Glomerular visceral epithelial cell (primary cell): ENCODE data around the gene NRIP3.
"Not testable (repeated sequence)": the region's sequence is repeated elsewhere in the genome, so short reads cannot be mapped to it uniquely, and the experiment has no call there.

ENCODE experiments used
- DNase-seq: peaks from one replicate; pipeline ENCODE4 v3.0.0-alpha.2; 2016; ENCODE audit errors: extremely low spot score

The NRIP3 gene

DNA sequence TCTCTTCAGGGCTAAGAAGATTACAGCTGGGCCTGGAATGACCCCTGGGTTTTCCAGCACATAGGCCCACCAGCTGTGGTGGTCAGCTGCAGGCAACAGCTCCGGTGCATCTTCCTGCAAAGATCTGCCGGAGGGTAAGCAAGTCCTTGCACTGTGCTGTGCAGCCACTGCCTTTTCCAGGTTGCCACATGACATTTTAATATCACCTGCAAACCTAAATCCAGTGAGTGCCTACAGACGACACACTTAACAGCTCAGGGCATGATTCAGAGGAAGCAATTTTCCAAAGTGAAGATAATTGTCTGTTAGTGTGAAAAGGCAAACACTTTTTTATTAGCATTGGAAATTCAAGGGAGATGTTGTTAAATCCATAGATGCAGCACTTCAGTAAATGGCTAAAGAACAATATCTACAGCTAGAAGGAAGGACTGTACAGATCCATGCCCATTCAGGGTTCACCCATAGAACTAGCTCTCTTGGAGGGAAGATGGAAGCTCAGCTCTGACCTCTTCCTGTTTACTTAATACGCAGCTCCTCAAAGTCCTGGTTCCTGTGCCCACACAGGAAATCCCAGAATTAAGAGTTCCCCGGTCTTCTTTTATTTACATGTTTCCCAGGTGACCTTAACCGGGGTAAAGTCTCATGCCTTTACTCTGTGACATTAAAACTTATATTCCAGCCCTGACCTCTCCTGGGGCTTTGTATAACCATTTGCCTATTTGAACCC, 13.3 kb upstream of the NRIP3 start:
- no peak for DNase-seq

DNA sequence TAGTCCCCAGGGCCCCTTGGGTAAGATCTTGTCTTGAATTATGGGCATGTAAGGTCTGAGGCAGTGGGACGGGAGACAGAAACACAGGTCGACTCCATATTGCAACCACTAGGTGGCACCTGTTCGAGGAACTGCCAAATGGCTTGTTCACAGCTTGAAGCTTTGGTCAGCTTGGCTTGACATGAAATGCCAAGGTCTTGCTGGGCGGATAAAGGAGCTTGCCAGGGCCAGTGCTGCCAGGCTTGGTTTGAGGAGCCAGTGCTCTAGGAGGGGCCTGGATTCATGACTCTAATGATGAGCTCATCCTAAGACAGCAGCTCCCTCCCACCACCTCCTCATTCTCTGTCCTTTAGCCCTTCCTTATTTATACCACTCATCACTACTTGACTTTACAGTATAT, 11.9 kb upstream of the NRIP3 start:
- DNase-seq = peak; percentile 67

DNA sequence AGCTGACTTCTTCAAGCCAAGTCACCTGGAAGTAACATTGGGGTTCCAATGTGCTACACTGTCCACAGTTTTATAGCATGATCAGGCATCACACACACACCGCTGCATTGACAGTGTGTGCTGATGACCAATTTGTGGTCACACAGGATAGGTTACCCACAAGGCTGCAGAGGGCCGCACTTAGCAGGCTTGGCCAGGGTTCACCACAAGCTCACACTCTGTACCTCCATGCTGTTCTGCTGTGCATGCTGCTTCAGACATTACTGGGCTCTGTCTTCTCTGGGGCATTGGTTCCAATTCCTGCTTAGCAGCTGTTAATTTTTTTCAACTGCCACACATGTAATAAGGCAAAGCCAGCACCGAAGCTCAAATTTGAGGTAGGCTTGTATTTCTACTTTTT, 11.0 kb upstream of the NRIP3 start:
- DNase-seq = peak; percentile 53

DNA sequence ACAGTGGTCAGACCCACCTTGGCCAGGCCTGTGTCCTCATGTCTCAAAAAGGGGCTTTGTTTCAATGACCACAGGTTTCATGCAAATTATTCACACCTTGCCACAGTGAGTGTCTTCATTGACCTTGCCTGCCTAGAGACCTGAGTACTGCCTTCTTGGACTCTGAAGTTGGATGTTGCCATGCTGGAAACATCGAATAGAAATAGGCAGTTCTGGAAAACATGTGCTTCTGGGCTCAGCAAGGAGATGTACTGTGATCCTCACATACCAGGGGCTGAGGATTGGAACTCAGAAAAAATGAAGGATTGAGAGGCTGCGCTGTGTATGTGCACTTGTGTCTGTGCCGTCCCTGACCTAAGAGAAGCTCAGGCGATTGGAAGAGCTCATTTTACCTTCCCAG, 9.6 kb upstream of the NRIP3 start:
- no peak for DNase-seq

DNA sequence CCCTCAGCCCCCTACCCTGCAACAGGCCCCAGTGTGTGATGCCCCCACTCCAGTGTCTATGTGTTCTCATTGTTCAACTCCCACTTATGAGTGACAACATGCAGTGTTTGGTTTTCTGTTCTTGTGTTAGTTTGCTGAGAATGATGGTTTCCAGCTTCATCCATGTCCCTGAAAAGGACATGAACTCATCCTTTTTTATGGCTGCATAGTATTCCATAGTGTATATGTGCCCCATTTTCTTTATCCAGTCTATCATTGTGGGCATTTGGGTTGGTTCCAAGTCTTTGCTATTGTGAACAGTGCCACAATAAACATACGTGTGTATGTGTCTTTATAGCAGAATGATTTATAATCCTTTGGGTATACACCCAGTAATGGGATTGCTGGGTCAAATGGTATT, 5.7 kb upstream of the NRIP3 start:
- not testable (repeated sequence) for DNase-seq

DNA sequence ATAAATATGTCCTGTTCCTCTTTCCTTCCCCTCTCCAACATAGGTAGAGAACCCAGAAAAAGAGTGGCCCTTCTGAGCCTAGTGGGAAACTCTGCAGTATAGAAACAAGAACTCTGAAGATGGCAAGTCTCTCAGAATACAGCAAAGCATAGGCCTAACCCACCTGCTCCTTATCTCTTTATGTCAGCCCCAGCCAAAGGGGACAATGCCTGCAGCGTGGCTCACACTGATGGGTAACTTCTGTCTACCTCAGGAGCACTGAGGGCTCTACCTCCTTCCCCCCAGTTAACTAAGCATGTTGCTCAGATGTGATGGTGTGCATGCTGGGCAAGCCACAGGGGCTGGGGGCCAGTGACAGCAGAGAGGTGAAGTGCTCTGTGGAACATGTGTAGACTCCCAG, 4.9 kb upstream of the NRIP3 start:
- DNase-seq = no peak

DNA sequence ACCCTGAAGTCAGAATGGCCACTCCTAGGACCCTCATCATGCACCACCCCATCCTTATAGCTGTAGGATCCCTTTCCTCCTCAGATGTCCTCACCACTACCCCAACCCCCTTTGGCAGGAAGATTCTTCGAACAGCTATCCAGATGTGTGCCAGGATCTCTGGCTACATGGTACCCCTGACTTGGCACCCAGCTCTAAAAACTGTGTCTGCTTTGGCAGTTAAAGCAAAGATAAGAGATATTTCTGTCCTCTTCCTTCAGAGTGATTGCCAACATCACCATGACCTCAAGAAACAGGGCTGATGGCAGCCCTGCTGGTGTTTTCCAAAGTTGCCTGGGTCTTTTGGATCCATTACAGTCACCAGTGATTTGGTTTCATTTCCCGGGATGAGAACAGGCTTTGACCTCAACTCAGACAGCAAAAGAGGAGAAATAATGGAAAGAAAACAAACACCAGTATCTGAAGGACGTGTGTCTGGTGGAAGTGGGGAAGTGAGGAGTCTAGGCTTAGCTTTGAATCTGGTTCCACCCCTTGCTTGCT, 4.3 kb upstream of the NRIP3 start:
- no peak for DNase-seq

DNA sequence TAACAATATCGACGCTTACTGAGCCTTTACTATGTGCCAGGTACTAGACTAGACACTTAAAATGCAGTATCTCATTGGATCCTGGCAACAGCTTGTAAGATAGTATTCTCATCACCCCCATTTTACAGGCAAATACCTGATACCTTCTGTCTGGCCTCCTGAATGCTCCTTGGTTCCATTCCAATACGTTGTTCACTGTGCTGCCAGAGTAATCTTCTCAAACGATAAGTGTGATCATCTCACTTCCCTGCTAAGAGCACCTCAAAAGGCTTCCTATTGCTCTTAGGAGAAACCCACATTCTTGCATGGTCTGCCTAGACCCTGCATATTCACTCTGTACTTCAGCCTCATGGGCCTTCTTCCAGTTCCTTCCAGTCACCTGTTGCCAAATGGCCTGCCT, 1.3 kb upstream of the NRIP3 start:
- no peak for DNase-seq

DNA sequence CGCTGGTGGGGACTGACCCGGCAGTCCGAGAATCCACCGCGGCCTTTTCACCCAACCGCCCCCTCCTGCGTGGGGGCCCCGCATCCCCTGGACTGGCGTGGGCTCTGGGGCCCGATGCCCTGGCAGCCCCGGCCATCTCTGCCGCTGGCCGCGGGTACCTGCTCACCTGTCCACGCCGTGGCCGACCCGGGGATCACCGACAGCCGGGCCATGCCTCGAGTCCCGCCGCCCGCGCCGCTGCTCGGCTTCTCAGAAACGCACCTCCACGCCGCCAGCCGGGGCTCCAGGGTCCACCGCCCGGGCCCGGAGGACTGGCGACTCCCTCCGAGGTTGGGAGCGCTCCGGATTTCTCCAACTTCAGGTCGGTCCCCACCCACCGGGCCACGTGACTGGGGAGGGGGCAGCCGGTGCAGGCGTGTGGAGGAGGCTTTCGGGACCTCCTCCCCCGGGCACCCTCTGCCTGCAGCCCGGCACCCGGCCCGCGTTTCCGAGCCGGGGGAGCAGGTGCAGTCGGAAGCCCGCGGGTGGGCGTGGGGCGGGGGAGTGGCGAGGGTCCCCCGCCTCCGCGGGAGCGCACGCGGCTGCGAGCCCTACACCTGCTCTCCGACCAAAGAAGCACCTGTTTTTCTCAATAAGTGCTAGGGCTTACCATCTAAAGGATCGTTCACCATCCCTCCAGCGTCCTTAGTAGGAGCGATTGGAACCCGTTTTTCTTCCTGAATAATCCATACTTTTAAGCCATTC, 554 bp upstream of the NRIP3 start:
- no peak for DNase-seq

DNA sequence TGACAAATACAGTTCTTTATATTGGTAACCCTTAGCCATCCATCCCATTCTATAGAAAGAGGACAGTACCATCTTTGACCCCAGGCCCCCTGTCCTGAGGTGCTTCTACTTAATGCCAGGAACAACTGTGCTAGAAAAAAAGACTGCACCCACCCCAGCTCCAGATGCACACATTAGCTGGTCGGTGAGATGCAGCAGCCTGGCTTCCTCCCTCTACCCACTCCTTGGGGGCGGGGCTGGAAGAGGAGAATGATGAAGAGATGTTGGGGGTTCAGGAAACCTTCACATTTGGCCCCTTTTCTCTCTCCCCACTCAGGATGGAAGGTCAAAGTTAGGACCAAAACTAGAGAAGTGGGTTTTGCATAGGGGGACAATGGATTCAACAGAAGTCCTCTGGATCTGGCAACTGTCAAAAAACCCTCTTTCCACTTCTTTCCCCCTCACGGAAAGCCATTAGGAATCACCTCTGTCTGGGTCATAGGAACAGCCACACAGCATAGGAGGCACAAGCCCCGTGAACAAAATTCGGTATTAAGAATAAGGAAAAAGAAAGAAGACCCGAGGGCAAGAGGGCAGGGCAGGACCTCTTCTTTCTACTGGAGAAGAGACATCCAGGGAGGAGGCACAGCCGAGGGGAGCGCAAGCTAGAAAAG, 755 bp downstream of the NRIP3 start:
- DNase-seq = no peak

DNA sequence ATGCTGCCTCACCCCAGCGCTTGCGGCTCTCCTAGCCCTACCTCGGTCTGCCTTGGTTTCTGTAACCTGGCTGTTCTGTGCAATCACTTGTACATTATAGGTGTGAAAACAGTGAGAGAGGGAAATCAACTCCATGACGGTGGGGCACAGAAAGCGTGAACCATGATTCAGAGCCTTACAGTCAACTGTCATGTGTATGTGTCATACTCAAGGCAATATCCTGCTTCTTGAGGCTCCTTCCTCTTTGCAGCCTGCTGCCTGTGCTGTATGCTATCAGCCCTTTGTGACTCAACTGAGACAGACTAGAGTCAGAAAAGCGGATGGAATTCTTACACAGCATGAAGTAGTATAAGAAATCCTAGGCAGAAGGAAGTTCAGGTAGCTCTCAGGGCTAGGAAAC, 2.1 kb downstream of the NRIP3 start:
- peak; percentile 78 for DNase-seq

DNA sequence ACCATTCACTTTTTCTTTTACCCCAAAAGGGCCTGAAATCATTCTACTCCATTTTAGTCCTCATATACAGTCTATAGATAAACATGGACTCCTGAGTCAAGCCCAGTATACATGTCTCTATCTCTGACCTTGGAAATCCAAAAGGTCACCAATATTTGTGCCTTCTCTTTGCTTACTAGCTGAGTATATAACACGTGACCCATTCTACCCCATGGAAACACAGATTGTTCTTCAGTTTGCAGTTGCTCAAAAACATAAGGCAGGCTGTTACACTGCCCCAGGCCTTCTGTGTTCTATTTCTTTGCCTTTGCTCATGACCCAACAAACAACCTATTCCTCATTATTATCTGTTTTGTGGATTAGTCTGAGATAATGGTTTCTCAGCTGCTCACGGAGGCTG, 5.8 kb downstream of the NRIP3 start:
- no peak for DNase-seq

DNA sequence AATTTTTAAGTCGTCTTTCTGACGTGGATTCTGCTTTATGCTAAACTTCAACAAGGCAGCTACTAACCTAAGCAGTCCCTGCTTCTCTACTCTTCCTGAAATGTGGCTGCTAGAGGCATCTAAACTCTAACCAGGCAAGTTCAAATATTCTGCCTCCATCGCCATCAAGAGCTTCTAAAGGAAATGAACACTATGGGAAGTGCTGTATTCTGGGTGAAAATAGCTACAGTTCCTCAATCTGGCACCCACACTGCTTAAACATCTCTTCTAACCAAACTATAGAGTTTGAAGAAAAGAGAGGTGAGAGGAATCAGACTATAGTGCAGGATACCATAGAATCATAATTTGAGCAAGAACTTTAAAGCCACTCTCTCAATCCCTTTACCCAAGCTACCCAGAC, 6.3 kb downstream of the NRIP3 start:
- DNase-seq = no peak

DNA sequence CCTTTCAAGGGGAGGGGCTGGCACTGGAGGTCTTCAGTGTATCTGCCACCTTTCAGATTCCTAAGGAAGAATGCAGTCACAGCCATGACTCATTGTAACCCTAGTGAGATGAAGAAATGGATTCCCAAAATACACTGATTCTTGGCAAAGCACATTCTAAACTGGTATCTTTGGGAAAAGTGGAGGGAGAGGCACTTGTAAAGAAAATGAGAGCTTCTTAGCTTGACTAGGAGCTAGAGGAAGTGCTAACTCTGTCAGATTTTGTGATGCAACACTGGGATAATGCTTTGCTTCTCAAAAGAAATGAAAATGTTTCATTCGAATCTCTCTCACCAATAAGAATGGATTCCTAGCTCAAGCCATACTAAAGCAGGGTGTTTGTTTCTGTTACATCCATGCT, 14.3 kb downstream of the NRIP3 start:
- peak; percentile 21 for DNase-seq

DNA sequence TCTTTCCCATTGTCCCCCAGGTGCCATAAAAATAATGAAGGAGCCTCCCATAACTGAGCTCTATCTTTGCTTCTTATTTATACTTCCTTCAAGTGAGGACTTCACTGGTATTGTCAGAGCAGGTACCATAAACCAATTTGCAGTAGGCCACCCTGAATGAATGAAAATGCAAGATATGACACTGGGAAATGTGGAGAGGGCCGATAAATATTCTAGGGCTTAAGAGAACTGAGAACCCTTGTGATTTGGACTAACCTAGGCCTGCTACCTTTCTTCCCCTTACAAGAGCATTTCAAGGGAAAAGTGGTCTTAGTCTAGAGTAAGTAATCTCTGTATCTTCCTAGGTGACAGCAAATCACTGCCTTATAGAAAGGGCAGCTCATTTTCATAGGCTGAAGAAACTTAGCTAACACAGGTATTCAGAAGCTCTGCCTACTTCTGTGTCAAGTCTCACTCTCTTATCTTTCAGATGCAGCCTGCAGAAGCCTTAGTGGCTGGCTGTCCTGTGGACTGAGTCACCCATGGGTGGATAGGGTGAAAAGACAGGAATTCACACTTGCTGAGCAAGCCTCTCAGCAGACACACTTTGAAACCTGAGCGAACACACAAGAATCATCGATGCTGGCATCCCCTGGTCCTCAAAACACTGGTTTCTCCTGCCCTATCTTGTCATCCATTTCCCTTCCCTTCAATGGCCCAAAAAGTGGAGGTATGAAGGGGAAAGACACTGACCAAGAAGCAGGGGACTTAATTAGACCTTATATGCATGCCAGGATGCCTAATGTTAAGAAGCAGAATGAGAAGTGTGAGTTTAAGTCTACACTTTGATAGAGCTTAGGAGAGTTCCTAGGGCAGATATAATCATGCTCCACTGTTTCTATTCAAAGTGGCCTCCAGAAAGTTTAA, 15.2 kb downstream of the NRIP3 start:
- peak; percentile 61 for DNase-seq

DNA sequence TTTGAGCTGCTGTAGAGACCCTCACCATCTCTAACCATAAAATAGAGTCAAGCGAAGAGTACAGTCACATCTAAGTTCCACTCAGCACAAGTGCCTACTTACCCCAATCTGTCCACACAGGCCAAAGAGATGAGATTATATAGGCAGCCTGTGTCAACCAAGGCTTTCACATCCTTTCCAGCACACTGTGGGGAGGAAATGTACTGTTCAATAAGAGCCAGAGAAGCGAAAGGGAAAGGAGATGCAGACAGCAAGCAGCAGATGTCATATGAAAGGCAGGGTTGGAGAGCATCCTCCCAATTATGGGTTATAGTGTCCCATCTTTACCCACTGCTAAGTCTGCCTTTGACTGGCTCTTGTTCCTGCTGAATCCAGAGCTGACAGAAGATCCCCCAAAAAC, 16.4 kb downstream of the NRIP3 start:
- DNase-seq = no peak

DNA sequence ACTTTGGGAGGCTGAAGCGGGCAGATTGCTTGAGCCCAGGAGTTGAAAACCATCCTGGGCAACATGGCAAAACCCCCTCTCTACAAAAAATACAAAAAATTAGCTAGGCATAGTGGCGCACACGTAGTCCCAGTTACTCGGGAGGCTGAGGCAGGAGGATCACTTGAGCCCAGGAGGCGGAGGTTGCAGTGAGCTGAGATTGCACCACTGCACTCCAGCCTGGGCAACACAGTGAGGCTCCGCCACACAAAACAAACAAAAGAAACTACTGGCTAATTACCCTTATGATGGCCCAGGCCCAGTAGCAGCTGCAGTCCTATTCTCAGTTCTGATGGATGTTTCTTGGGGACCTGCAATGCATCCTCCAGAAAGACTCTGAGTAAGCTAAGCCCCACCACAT, 17.0 kb downstream of the NRIP3 start:
- not testable (repeated sequence) for DNase-seq

DNA sequence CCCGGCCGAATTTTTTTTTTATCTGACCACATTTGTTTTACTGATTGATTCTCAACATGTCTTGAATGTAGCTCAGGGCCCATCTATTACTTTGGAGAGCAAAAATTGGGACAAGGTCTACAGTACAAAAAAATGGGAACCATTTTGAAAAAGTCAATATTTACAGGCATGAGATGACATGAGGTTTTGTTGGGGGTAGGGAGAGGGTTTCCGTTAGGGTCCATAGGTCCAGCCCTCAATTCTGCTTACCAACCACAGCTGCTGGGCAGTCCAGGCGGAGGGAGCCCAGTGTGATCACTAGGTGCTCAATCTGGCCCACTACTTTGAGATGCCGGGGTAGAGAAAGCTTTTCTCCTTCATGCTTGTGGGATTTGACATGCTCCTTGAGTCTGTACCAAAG, 18.3 kb downstream of the NRIP3 start:
- no peak for DNase-seq

DNA sequence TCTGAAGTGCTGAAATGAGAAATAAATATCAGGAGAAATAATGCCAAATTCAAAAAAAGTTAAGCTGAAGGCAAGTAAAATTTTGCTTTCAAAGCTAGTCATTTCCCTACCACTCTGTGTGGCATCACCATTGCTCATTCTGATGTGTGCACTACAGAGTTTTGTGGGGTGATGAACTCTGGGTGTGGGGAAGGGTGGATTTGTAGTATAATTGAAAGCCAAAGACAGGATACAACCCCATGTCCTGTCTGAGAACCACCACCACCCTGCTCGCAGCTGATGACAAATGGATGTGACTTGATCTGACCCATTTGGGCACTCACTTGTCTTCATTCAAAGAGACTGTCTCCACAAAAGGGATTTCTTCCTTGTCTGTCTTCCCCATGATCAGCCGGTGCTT, 20.2 kb downstream of the NRIP3 start:
- DNase-seq = no peak

DNA sequence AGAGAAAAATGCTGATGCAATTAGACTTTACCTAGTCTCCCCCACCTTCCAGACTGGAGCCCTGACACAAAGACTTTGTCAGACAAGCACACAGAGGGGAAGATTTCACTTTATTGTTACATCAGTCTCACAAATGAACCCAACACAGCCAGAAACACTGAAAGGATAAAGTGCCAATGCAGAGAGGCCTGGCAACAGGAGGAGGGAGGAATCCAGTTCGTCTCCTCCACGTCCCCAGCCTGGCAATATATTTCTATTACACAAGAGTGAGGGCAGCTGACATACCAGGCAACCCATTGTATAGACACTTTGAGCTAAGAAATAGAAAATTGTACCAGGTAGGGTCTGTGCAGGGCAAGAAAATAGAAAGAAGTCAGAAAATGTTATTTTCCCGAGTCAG, 23.3 kb downstream of the NRIP3 start:
- DNase-seq = no peak

DNA sequence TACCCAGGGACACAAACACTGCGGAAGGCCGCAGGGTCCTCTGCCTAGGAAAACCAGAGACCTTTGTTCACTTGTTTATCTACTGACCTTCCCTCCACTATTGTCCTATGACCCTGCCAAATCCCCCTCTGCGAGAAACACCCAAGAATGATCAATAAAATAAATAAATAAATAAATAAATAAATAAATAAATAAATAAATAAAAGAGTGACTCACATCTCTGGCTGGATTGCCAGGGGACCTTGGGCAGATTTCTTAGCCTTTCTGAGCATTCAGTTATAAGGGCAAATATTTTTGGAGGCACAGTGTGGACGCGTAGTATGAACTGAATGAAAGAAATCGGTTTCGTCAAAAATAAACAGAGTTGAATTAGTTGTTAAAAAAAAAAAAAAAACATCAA, 24.4 kb downstream of the NRIP3 start:
- DNase-seq = not testable (repeated sequence)

DNA sequence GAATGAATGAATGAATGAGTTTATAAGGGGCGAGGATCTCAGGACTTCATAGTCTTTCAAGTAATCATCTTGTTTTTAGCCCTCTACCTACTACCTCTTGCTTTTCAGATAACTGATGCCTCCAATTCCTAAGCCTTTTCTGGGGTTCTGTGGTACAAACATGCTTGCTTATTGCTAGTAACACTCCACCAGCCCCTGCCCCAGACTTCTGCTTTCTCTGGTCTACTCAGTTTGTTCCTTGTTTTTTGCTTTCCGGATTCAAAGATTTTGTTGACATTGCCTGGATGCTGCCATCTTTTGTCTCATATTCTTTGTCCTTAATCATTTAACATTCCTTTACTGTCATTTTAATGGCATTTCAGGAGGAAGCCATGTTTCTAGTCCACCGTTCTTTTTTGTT, 30.7 kb downstream of the NRIP3 start:
- no peak for DNase-seq
